Pancreas (tissue), 10 donors: ENCODE measurements around the gene GRIA4. TPM values are rescaled to one million over a fixed set of nuclear protein-coding genes. Genes with fewer than 3 reads are reported as not detected.

Source experiments
- ATAC-seq, 4 donors: fragments of 200-7000 bp; cut with Tn5 transposase; one replicate each; pipeline versions ENCODE4 v1.8.0 to v1.9.1; 2020; ENCODE audit warnings: mild to moderate bottlenecking in 4 of 4, moderate library complexity in 4 of 4
- DNase-seq, 6 donors: peaks; one replicate each; pipeline ENCODE4 v3.0.0-alpha.2; 2020
- FAIRE-seq: peaks from 2 replicates; lab custom pipeline; 2012; peaks lifted over from hg19 to GRCh38; lab: Jason Lieb, UNC
- H3K27ac ChIP-seq, 4 donors: fragments of 200-600 bp; sonication (generic); 1 replicate in 3 of 4; 2 replicates in 1 of 4; pipeline versions ENCODE4 v1.5.0 to v1.8.0; 2020
- H3K27me3 ChIP-seq, 4 donors: fragments of 200-600 bp; one replicate each; pipeline ENCODE4 v1.8.0; 2021
- H3K36me3 ChIP-seq, 3 donors: fragments of 200-600 bp; sonication (generic) in 1 of 3; one replicate each; pipeline versions ENCODE4 v1.5.0 to v1.8.0; 2020 to 2021
- H3K4me1 ChIP-seq, 3 donors: fragments of 200-600 bp; one replicate each; pipeline ENCODE4 v1.8.0; 2021
- H3K4me3 ChIP-seq, 4 donors: fragments of 200-600 bp; sonication (generic) in 2 of 4; one replicate each; pipeline versions ENCODE4 v1.5.0 to v1.8.0; 2020 to 2021
- H3K9me3 ChIP-seq, 4 donors: fragments of 200-600 bp; one replicate each; pipeline ENCODE4 v1.8.0; 2021
- WGBS, 2 donors: extraction: QIAGEN DNeasy Blood & Tissue Kit; methylation state at CpG; one replicate each; pipeline ENCODE4 v1.1.7; 2013; 5-methylcytosine and 5-hydroxymethylcytosine counted together
- intact Hi-C, 3 donors: fragments of 100-400 bp; cut with DNase I; formaldehyde crosslinking; loops; one replicate each; pipeline versions ENCODE4 v1.11.1 to v1.14.2; 2022
- polyA plus RNA-seq, 2 donors: library from polyadenylated mRNA; stranded (reverse); fragments of 200-250 nt; gene quantifications; one replicate each; pipeline ENCODE4 v1.2.3, GENCODE V29; 2013
- total RNA-seq, 6 donors: library from RNA; stranded (reverse); fragmentation: NEBNext Ultra II Directional in 4 of 6; extraction: Animal tissue kit (Norgen Biotek cat#: 25700) in 4 of 6; gene quantifications; one replicate each; pipeline versions ENCODE4 v1.2.1 to v1.2.4, GENCODE V29; 2021 to 2023
- TF ChIP-seq, protein P1 (sequence below), 4 donors: fragments of 200-600 bp; sonication (generic) in 3 of 4; IDR thresholded peaks; one replicate each; pipeline versions ENCODE4 v1.5.0 to v1.8.0; 2021; ENCODE audit warnings: antibody characterized with exemption in 4 of 4
- donor health status: healthy with polysubstance abuse.
- donor health status: DM: no; HTN: no; CAD: no; lungs with moderate emphysema.
- donor health status: DM: no; HTN: no; CAD: no.
- donor health status: control.
- donor health status: control.
- donor health status: Bipolar disorder and iron deficiency.
- donor health status: DM: yes; HTN: yes; CAD: no.
- donor health status: DM: no; HTN: no; CAD: no.
- donor health status: DM: no; HTN: no; CAD: no.
- donor health status: DM: yes; HTN: yes; CAD: no.

The GRIA4 gene
- total and polyA plus RNA-seq, 8 donors: 0.22 to 2.4 (median 1.2) TPM

DNA sequence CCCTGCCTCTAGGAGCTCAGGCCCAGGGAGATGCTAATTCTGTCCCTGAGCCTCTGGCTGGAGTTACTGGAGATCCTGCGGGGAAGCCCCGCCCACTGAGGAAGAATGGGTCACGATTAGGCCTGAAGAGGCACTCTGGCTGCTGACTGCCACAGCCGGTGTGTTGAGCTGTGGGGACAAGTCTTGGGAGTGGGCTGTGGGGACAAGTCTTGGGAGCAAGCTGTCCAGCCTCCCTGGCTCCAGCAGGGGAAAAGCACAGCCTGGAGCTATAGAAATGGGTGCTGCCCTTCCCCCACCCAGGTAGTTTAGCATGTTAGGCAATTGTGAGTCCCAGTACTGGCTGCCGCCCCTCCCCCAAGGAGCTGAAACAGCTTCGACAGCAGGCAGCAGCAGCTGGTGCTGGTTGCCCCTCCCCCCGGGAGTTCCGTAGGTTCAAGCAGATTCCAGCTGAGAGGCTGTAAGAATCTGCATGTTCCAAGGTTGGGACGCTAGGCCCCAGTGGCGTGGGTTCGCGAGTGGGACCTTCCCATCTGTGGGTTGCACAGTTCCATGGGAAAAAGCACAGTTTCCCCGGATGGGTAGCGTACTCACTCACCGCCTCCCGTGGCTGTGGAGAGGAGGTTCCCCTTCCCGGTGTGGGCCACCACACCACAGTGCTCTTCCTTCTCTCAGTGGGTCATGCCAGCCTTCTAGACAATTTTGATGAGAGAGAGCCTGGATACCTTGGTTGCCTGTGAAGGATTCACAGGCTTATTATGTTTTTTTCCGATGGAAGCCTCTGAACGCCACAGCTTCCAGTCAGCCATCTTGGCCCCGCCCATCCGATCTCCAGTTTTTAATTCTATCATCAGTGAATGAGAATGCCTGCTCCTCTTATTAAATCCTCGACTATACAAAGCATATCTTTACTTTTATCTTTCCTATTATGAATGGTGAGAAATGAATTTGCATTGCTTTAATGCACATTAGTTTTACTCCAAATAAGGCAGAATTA is 350.7 kb downstream of the GRIA4 start:
- no peaks in the 10 kb centered on the region for H3K27me3 ChIP-seq
- DNase-seq (peak in 3 of 6 donors; percentile 23 to 36 (median 36)), FAIRE-seq (no peak), ATAC-seq (no peak)
- H3K27ac ChIP-seq: no peak overlapping the region
- TF ChIP-seq, protein P1, sequence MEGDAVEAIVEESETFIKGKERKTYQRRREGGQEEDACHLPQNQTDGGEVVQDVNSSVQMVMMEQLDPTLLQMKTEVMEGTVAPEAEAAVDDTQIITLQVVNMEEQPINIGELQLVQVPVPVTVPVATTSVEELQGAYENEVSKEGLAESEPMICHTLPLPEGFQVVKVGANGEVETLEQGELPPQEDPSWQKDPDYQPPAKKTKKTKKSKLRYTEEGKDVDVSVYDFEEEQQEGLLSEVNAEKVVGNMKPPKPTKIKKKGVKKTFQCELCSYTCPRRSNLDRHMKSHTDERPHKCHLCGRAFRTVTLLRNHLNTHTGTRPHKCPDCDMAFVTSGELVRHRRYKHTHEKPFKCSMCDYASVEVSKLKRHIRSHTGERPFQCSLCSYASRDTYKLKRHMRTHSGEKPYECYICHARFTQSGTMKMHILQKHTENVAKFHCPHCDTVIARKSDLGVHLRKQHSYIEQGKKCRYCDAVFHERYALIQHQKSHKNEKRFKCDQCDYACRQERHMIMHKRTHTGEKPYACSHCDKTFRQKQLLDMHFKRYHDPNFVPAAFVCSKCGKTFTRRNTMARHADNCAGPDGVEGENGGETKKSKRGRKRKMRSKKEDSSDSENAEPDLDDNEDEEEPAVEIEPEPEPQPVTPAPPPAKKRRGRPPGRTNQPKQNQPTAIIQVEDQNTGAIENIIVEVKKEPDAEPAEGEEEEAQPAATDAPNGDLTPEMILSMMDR (IDR thresholded peaks at IDR 0.05): no peak
- whole genome bisulfite sequencing, 2 donors: 79 to 82% methylated on average over 22 of the region's 22 CpGs
- H3K4me3 ChIP-seq: no peak overlapping the region
- H3K36me3 ChIP-seq: no peaks in the 10 kb centered on the region
- no peaks in the 10 kb centered on the region for H3K4me1 ChIP-seq
- intact Hi-C loops: no loop called here
- H3K9me3 ChIP-seq: no peaks in the 10 kb centered on the region

DNA sequence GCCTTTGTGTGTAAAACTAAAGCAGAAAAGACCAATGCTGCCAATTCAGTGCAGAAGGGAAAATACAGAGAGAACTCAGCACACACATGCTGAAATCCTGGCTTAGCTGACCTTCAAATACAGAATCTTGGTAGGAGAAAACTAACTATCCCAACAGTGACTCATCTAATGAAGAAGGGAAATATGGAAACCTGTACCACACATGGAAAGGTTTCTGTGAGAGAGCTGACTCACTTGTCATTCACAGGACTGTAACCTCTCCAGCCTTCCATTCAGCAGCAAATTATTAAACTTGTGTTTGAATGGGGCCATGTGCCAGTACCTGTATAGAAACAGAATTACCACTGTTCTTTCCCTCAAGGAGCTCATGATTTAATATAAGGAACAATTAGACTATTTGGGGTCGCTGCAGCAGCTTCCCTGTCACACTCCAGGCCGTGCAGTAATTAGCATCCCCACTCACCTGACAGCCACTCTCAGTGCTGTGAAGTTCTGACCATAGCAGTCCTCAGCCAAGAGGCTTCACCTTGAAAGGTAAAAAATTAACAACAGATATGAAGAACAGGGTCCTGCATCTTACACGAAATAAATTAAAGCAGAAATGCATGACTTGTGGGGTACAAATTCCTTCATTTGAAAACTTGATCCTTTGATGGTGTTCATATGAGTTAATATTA is 358.3 kb downstream of the GRIA4 start:
- peak overlapping the region in 1 of 4 donors; percentile 19 for H3K27ac ChIP-seq
- H3K36me3 ChIP-seq: no peaks in the 10 kb centered on the region
- intact Hi-C loops: no loop called here
- FAIRE-seq: no peak
- 24 to 29% methylated on average over 3 of the region's 3 CpGs for WGBS, 2 donors
- H3K4me1 ChIP-seq: peaks cover 0 to 8% (median 3%) of the 10 kb centered on the region in 3 donors
- no peak for DNase-seq
- ATAC-seq: peak; percentile 66 to 90 (median 84)
- H3K27me3 ChIP-seq: no peaks in the 10 kb centered on the region
- H3K4me3 ChIP-seq: no peak overlapping the region
- no peaks in the 10 kb centered on the region for H3K9me3 ChIP-seq
- TF ChIP-seq, protein P1 (IDR thresholded peaks at IDR 0.05): no peak

- H3K4me3 ChIP-seq: no peak overlapping the region
- 88 to 94% methylated on average over 1 of the region's 1 CpG for WGBS, 2 donors
- no peak for FAIRE-seq
These were observed 359.9 kb downstream of the GRIA4 start for GRCh38 chr11:105969756-105970155.

DNA sequence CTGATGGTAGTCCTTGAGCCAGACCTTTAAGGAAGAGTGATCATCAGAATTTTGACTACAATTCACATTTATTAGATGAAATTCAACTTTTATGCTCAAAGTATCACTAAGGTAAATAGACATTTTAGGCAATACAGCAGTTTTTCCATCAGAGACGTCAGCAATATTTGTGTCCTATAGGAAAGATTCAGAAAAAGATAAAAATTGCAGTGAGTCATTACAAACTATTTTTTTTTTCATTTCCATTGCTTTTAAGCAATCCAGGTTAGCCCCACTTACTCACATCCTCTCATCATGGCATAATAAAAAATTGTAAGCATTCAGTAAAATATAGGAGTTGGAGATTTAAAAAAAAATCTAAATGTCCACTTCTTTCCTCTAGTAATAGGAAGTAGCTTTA is 365.3 kb downstream of the GRIA4 start:
- Histone ChIP-seq H3K4me3 (no peak overlapping the region), H3K4me1 (peaks cover 0 to 7% (median 0%) of the 10 kb centered on the region in 3 donors), H3K27me3 (no peaks in the 10 kb centered on the region), H3K36me3 (no peaks in the 10 kb centered on the region), H3K9me3 (no peaks in the 10 kb centered on the region), H3K27ac (no peak overlapping the region)
- FAIRE-seq: no peak
- ATAC-seq: no peak
- TF ChIP-seq, protein P1 (IDR thresholded peaks at IDR 0.05): no peak
- 51 to 64% methylated on average over 1 of the region's 1 CpG for WGBS, 2 donors
- DNase-seq: no peak
- intact Hi-C loops: no loop called here

More at GRCh38 chr11:105969756-105970155, 359.9 kb downstream of the GRIA4 start:
- Histone ChIP-seq H3K36me3 (no peaks in the 10 kb centered on the region), H3K4me1 (peaks cover 0 to 8% (median 3%) of the 10 kb centered on the region in 3 donors), H3K27ac (no peak overlapping the region), H3K27me3 (no peaks in the 10 kb centered on the region), H3K9me3 (no peaks in the 10 kb centered on the region)
- intact Hi-C loops: no loop called here
- ATAC-seq (no peak), DNase-seq (no peak)
- TF ChIP-seq, protein P1 (IDR thresholded peaks at IDR 0.05): no peak
